Pancreas (tissue), 10 donors: Measurements from ENCODE around the gene B4GALT5. TPM values are rescaled to one million over a fixed set of nuclear protein-coding genes. Genes with fewer than 3 reads are reported as not detected.

Experiments used
- ATAC-seq, 4 donors: fragments of 200-7000 bp; cut with Tn5 transposase; one replicate each; pipeline versions ENCODE4 v1.8.0 to v1.9.1; 2020; ENCODE audit warnings: mild to moderate bottlenecking in 4 of 4, moderate library complexity in 4 of 4
- DNase-seq, 6 donors: peaks; one replicate each; pipeline ENCODE4 v3.0.0-alpha.2; 2020
- FAIRE-seq: peaks from 2 replicates; lab custom pipeline; 2012; peaks lifted over from hg19 to GRCh38; lab: Jason Lieb, UNC
- H3K27ac ChIP-seq, 4 donors: fragments of 200-600 bp; sonication (generic); 1 replicate in 3 of 4; 2 replicates in 1 of 4; pipeline versions ENCODE4 v1.5.0 to v1.8.0; 2020
- H3K27me3 ChIP-seq, 4 donors: fragments of 200-600 bp; one replicate each; pipeline ENCODE4 v1.8.0; 2021
- H3K36me3 ChIP-seq, 3 donors: fragments of 200-600 bp; sonication (generic) in 1 of 3; one replicate each; pipeline versions ENCODE4 v1.5.0 to v1.8.0; 2020 to 2021
- H3K4me1 ChIP-seq, 3 donors: fragments of 200-600 bp; one replicate each; pipeline ENCODE4 v1.8.0; 2021
- H3K4me3 ChIP-seq, 4 donors: fragments of 200-600 bp; sonication (generic) in 2 of 4; one replicate each; pipeline versions ENCODE4 v1.5.0 to v1.8.0; 2020 to 2021
- H3K9me3 ChIP-seq, 4 donors: fragments of 200-600 bp; one replicate each; pipeline ENCODE4 v1.8.0; 2021
- CTCF ChIP-seq, 4 donors: fragments of 200-600 bp; sonication (generic) in 3 of 4; IDR thresholded peaks; one replicate each; pipeline versions ENCODE4 v1.5.0 to v1.8.0; 2021; ENCODE audit warnings: antibody characterized with exemption in 4 of 4
- WGBS, 2 donors: extraction: QIAGEN DNeasy Blood & Tissue Kit; methylation state at CpG; one replicate each; pipeline ENCODE4 v1.1.7; 2013; 5-methylcytosine and 5-hydroxymethylcytosine counted together
- intact Hi-C, 3 donors: fragments of 100-400 bp; cut with DNase I; formaldehyde crosslinking; loops; one replicate each; pipeline versions ENCODE4 v1.11.1 to v1.14.2; 2022
- polyA plus RNA-seq, 2 donors: library from polyadenylated mRNA; stranded (reverse); fragments of 200-250 nt; gene quantifications; one replicate each; pipeline ENCODE4 v1.2.3, GENCODE V29; 2013
- total RNA-seq, 6 donors: library from RNA; stranded (reverse); fragmentation: NEBNext Ultra II Directional in 4 of 6; extraction: Animal tissue kit (Norgen Biotek cat#: 25700) in 4 of 6; gene quantifications; one replicate each; pipeline versions ENCODE4 v1.2.1 to v1.2.4, GENCODE V29; 2021 to 2023
- donor health status: healthy with polysubstance abuse.
- donor health status: DM: no; HTN: no; CAD: no; lungs with moderate emphysema.
- donor health status: DM: no; HTN: no; CAD: no.
- donor health status: control.
- donor health status: control.
- donor health status: Bipolar disorder and iron deficiency.
- donor health status: DM: yes; HTN: yes; CAD: no.
- donor health status: DM: no; HTN: no; CAD: no.
- donor health status: DM: no; HTN: no; CAD: no.
- donor health status: DM: yes; HTN: yes; CAD: no.

B4GALT5 gene
- total and polyA plus RNA-seq, 8 donors: 5.1 to 28.2 (median 8.8) TPM

DNA sequence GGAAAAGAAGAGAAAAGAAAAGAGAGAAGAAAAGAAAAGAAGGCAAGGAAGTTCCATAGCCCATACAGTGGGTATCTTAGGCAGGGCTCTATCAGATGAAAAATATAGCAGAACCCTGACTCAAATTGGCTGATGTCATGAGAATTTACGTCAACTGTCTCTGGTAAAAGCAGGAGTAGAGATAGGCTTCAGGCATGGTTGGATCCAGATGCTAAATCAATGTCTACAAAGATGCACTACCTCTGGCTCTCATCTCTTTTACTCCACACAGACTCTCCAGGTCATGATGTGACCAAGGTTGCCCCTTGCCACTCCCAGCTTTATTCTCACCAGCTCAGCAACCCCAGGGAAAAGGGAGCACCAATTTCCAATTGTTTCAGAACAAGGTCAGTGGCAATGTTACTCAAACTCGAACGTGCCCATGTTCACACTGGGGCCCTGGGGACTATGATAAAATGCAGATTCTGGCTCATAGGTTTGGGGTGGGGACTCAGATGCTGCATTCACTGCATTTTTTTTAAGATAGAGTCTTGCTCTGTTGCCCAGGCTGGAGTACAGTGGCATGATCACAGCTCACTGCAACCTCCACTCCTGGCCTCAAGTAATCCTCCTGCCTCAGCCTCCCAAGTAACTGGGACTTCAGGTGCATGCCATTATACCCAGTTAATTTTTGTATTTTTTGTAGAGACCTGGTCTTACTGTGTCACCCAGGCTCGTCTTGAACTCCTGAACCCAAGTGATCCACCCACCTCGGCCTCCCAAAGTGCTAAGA, 112.3 kb downstream of the B4GALT5 start:
- no peak for ATAC-seq
- no peak for DNase-seq
- no peak for TF ChIP-seq CTCF (IDR thresholded peaks at IDR 0.05)
- intact Hi-C loops: loop anchor here in 1 of 3 donors (10.0 kb wide), 1 partner anchor 267 kb away; no protein-coding TSS in a partner anchor
- Histone ChIP-seq H3K36me3 (no peaks in the 10 kb centered on the region), H3K9me3 (no peaks in the 10 kb centered on the region), H3K4me3 (no peak overlapping the region), H3K4me1 (no peaks in the 10 kb centered on the region), H3K27me3 (no peaks in the 10 kb centered on the region), H3K27ac (no peak overlapping the region)
- 82 to 89% methylated on average over 5 of the region's 5 CpGs for WGBS, 2 donors
- FAIRE-seq: no peak

DNA sequence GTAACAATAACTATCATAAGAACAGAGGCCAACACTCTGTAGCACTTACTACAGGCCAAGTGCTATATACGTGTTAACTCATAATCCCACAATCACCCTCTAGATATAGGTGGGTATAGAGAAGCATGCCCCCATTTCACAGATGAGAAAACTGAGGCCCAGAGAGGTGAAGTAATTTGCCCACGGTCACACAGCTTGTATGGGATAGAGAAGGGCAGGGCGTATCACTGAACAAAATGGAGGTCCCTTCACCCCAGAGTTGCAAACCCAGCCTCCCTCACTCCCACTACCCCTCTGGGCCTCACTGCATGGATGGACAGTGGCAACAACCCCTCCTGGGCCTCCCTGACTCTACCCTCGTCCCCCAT, 113.9 kb downstream of the B4GALT5 start:
- DNase-seq (no peak), ATAC-seq (no peak), FAIRE-seq (no peak)
- no peaks in the 10 kb centered on the region for H3K4me1 ChIP-seq
- intact Hi-C loops: loop anchor here in 1 of 3 donors (10.0 kb wide), 1 partner anchor 265 kb away; no protein-coding TSS in a partner anchor
- no peaks in the 10 kb centered on the region for H3K27me3 ChIP-seq
- WGBS, 2 donors: 82 to 90% methylated on average over 4 of the region's 4 CpGs
- H3K9me3 ChIP-seq: no peaks in the 10 kb centered on the region
- no peak overlapping the region for H3K27ac ChIP-seq
- no peak for TF ChIP-seq CTCF (IDR thresholded peaks at IDR 0.05)
- H3K36me3 ChIP-seq: no peaks in the 10 kb centered on the region
- no peak overlapping the region for H3K4me3 ChIP-seq

- Histone ChIP-seq H3K4me3 (no peak overlapping the region), H3K9me3 (no peaks in the 10 kb centered on the region), H3K27me3 (no peaks in the 10 kb centered on the region), H3K27ac (no peak overlapping the region), H3K4me1 (no peaks in the 10 kb centered on the region), H3K36me3 (no peaks in the 10 kb centered on the region)
- WGBS, 2 donors: 93 to 95% methylated on average over 4 of the region's 4 CpGs
- no peak for DNase-seq
- no peak for ATAC-seq
- intact Hi-C loops: no loop called here
- no peak for FAIRE-seq
- no peak for TF ChIP-seq CTCF (IDR thresholded peaks at IDR 0.05)
These were observed 115.8 kb downstream of the B4GALT5 start for GRCh38 chr20:49597825-49598395.

- no peaks in the 10 kb centered on the region for H3K9me3 ChIP-seq
- no peak overlapping the region for H3K27ac ChIP-seq
- WGBS, 2 donors: 73 to 81% methylated on average over 14 to 15 of the region's 15 CpGs
- no peak for FAIRE-seq
- ATAC-seq: peak in 1 of 4 donors; percentile 28
- intact Hi-C loops: no loop called here
- no peak for TF ChIP-seq CTCF (IDR thresholded peaks at IDR 0.05)
- H3K4me3 ChIP-seq: no peak overlapping the region
- H3K4me1 ChIP-seq: no peaks in the 10 kb centered on the region
- no peak for DNase-seq
- no peaks in the 10 kb centered on the region for H3K27me3 ChIP-seq
- H3K36me3 ChIP-seq: no peaks in the 10 kb centered on the region
These were observed 117.7 kb downstream of the B4GALT5 start for GRCh38 chr20:49595811-49596561.
